Fibroblast of upper back skin (primary cell): ENCODE measurements around the gene CDH8.
"Not testable (repeated sequence)": the region's sequence is repeated elsewhere in the genome, so short reads cannot be mapped to it uniquely, and the experiment has no call there.

Experiments
- DNase-seq: peaks from one replicate; pipeline ENCODE4 v3.0.0-alpha.2; 2013

The CDH8 gene

DNA sequence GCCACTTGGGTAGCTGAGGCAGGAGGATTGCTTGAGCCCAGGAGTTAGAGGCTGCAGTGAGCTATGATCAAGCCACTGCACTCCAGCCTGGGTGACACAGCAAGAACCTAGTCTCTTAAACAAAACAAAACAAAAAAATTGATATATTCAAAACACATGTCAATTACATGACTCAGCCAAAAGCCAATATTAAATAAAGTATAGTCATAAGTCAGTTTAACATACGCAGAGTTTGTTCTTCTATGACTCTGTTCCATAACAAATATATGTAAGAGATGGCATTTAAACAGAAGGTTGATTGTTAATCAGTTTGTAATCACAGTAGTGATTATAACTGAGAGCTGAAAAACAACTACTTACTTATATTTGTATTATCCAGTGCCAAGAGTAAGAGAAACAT, 106.5 kb downstream of the CDH8 start:
- DNase-seq, result no peak

DNA sequence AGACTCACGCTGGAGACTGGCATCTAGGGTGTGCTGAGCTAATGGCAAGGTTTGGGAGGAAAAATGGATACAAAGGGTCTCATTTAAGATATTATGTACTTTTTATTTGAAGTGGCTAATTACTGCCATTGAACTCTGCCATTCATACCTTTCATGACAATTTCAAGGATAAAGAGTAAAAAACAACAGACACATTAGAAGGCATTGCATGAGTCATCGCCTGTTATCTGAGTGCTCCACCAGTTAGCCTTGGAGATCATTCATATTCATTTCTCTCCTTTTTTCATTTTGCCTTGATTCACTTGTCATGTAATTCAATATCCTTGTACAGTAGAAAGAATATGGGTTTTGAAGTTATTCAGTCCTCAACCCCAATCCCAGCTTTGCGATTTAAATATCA, 109.5 kb downstream of the CDH8 start:
- DNase-seq, result no peak

DNA sequence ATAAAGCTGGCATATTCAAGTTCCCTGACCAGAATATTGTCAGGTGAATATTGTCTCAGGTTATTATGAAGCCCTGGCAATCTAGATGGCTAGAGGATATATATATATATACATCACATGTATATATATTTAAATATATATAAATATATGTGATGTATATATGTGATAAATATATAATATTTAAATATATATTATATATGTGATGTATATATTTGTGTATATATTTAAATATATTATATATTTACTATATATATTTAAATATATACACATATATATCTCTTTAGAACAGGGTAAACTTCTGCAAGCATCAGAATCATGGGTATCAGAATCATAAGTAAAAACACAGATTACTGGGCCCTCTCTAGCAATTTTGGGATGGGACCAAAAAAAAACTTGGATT, 112.6 kb downstream of the CDH8 start:
- DNase-seq, result no peak

GRCh38 chr16:61921373-61921772, 114.9 kb downstream of the CDH8 start:
- DNase-seq, result no peak

- not testable (repeated sequence) for DNase-seq
Observed at GRCh38 chr16:61917865-61918826, 118.1 kb downstream of the CDH8 start.

GRCh38 chr16:61915569-61915968, 120.7 kb downstream of the CDH8 start:
- no peak for DNase-seq

GRCh38 chr16:61909074-61909473, 127.2 kb downstream of the CDH8 start:
- DNase-seq, result peak; percentile 17

GRCh38 chr16:61908426-61908825, 127.8 kb downstream of the CDH8 start:
- DNase-seq, result no peak

DNA sequence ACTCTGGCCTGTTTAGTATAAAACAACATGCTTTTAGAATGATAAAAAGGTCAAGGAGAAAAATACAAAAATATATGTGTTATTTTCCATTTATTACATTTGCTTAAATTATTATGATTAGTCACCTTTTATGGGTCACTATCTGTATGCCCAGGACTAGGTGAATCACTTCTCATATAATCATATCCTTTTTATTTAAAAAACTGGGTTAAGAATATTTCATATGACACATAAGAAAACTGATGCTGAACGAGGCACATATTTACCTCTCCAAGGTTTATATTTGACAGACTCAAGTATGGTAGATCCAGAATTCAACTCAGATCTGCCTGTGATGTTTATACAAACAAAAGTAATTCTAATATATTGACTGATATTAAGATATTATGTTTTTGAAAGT, 134.5 kb downstream of the CDH8 start:
- no peak for DNase-seq

GRCh38 chr16:61900482-61900881, 135.8 kb downstream of the CDH8 start:
- peak; percentile 73 for DNase-seq

DNA sequence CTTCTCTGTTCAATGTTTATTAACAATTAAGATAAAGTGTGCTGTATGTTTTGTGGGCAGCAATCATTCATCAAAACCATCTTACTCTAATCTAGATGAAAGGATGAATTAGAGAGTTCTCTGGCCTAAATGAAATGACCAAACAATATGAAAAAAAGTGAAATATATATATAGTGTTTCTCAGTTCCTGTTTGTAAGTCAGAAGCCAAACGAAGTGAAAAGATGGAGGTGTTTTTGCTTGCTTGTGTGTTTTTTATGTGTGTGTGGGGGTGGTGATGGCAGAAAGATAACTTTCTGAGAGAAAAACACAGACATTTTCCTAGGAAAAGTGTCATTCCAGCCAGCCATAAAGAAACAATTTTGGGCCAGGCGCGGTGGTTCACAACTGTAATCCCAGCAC, 138.6 kb downstream of the CDH8 start:
- no peak for DNase-seq

GRCh38 chr16:61892531-61892930, 143.7 kb downstream of the CDH8 start:
- no peak for DNase-seq

DNA sequence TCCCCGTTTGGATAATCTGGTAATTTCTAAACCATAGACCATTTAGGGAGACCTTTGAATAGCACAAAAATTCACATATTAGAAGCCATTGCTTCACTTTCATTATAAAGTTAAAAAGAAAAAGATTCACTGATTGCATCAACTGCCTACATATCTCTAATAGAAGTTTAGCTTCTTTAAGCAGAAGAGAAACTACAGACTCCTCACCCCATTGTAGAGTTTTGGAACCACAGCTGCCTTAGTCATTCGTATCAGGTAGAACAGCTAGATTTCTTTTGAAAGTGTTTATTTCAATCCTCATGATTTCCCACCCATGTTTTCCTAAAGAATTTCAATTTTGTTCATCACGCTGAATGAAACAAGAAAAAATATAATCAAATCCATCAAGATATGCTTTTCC, 144.8 kb downstream of the CDH8 start:
- DNase-seq, result no peak

- no peak for DNase-seq
Observed at GRCh38 chr16:61890386-61890785, 145.9 kb downstream of the CDH8 start.

- peak; percentile 80 for DNase-seq
Observed at GRCh38 chr16:61887903-61888302, 148.3 kb downstream of the CDH8 start.

GRCh38 chr16:61885343-61885742, 150.9 kb downstream of the CDH8 start:
- no peak for DNase-seq

GRCh38 chr16:61879306-61879705, 156.9 kb downstream of the CDH8 start:
- no peak for DNase-seq

DNA sequence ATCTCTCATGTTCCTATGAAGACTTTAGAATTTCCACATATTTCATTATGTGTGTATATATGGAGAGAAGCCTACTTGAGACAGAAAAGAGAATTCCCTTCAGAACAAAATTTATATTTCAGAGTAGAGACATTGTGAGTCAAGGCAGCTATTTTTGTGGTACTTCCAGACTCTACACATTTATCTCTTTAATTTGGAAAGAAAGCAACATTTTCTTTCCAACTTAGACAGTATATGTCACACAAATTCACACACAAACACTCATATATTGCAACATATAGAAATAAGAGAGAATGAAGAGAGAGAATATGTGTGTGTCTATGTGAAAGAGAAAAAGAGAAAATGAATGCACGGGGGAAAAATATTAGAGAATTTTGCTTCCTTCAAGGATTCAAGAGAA, 158.8 kb downstream of the CDH8 start:
- no peak for DNase-seq

DNA sequence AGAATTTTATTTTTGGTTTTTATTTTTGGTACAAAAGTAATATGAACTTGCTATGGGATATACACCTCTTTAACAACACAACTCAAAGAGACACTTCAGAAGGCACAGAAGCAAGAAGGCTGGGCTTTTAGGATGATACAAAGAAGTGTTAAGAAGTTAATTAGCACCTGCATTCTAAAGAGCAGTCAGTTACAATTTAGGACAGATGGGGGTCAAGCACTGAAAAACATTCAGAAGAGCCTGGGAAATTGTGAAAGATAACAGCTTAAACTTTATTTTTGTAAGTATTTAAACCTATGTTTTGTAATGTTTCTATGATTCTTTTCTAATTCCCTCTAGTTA, 163.5 kb downstream of the CDH8 start:
- no peak for DNase-seq

DNA sequence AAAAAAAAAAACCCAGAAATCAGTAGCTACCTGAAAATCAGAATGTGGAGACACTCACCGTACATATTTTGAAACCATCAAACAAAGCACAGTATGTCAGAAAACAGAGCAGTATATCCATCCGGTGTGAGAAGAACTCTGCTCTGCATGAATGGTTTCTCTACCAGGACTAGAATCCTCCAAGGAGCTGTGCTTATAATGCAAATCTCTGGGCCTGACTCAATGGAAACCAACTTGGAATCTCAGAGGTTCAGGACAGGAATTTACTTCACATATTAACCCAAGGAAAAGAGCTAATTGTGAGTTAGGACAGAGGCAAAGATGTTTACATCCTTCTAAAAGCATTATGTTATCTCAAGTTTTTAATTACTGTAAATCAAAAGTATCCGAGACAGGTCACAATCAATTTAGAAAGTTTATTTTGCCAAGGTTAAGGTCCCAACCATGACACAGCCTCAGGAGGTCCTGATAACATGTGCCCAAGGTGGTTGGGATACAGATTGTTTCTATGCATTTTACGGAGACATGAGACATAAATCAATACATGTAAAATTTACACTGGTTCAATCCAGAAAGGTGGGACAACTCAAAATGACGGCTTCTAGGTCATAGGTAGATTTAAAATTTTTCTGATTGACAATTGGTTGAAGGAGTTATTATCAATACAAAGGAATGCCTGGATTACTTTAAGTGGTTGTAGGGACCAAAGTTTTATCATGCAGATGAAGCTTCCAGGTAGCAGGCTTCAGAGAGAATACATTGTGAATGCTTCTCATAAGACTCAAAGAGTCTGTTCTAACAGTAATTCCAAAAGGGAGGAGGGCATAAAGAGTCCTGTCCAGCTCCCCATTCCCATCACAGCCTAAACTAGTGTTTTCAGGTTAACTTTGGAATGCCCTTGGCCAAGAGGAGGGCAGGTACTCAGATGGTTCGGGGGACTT, 164.1 kb downstream of the CDH8 start:
- DNase-seq, result no peak

DNA sequence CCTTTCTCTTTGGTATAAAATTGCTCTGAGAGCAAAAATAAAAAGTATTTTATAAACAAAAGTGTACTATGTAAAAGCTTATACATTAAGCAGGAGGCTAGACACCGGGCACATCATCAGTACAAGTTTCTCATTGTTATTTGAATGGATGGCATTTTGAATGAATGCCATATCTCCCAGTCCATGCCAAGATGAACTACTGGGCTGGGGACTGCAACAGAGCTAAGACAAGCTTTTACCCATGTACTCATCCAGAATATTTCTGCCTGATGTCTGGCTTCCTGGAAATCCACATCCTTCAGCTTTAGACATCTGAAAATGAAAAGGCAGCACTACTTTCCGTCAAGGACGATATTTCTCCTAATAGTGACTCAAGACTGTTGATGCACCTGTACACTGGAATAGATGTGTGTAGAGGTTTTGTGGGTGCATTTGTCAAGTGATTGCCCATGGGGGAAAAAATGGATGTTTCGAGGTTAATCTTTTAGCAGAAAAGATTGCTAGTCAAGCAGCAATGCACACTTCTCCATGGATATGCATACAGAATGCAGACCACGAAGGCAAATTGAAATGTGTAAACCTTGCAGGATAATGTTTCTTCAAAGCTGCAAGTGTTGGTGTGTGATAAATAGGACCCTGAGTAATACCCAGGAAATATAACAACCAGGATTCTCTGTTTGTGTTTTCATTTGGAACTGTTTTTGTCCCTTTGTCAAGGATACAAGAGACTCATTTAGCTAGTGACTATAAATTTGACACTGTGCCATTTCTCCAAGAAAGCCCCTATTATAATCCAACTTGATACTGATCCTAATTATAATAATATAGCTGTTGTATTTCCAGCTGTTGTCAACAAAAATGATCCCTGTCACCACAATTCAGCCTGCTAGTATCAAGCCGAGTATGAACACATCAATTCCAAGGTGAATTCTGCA, 173.8 kb downstream of the CDH8 start:
- no peak for DNase-seq

GRCh38 chr16:61858988-61859387, 177.2 kb downstream of the CDH8 start:
- DNase-seq, result peak; percentile 63

DNA sequence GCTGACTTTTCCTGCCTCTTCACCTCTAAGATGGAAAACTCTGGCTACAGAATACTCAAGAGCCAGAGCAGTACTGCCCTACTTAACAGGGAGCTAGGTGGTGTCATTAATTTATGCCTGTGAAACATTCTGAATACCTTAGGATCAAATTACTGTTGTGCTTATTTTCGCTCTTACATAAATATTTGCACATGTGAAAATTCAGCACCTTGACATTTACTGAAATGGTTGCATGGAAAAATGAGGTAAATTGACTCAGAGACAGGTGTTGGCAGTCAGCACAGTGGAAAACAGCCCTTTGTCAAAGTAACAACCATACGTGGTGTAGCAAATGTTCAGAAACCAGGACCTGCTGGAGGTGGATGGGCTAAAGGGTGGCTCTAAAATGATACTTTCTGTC, 193.6 kb downstream of the CDH8 start:
- no peak for DNase-seq
